Measurements from ENCODE around the gene ZFYVE27.

DNA sequence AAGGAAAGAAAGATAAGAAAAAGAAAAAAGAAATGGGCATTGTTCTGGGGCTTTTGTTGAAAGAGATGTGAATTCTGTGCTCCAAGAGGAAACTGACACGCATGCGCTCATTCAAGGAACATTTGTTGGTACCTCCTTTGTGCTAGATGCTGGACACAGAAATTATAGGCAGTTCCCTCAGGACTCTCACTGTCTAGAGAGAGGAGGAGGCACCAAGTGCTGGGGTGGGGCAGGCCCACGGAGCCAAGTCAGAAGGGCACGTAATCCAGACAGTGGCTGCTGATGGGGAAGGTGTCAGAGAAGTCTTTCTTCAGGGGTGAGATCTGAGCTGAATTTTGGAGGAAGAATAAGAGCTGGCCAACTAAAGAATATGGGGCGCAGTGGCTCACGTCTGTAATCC lies 2.9 kb upstream of the ZFYVE27 start:
- TF ChIP-seq, protein P1, sequence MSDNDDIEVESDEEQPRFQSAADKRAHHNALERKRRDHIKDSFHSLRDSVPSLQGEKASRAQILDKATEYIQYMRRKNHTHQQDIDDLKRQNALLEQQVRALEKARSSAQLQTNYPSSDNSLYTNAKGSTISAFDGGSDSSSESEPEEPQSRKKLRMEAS (IDR thresholded peaks at IDR 0.05) = no peak
- no peak for TF ChIP-seq CREB1 (IDR thresholded peaks at IDR 0.05; ENCODE audit: low read depth)
- no peak for TF ChIP-seq TAF1 (IDR thresholded peaks at IDR 0.05; ENCODE audit: low read depth)
- TF ChIP-seq EP300 (IDR thresholded peaks at IDR 0.05; ENCODE audit: borderline replicate concordance) = no peak
- no peak for TF ChIP-seq CEBPB (IDR thresholded peaks at IDR 0.05)
- no peak for TF ChIP-seq RAD21 (IDR thresholded peaks at IDR 0.05; ENCODE audit: low read depth)
